Neuronal stem cell (in vitro differentiated cells): ENCODE results near the gene ARL1.
A peak's percentile ranks its signal among the peaks of the same experiment; 100 is the strongest.
"Not testable (repeated sequence)": the region's sequence is repeated elsewhere in the genome, so short reads cannot be mapped to it uniquely, and the experiment has no call there.

Experiments
- DNase-seq: peaks from one replicate; pipeline ENCODE4 v3.0.0-alpha.2; 2013; ENCODE audit warnings: low spot score
- H2AFZ ChIP-seq: one replicate; pipeline ENCODE4 v1.6.1; 2013; ENCODE audit warnings: mild to moderate bottlenecking, low read length, inconsistent platforms
- H2AK5ac ChIP-seq: 2 replicates; pipeline ENCODE4 v1.6.1; 2013; ENCODE audit warnings: low read depth, mild to moderate bottlenecking, inconsistent platforms, low read length, moderate library complexity, mixed read lengths
- H2BK120ac ChIP-seq: 2 replicates; pipeline ENCODE4 v1.6.1; 2013; ENCODE audit warnings: low read depth, mild to moderate bottlenecking, inconsistent platforms, low read length, moderate library complexity, mixed read lengths
- H2BK12ac ChIP-seq: one replicate; pipeline ENCODE4 v1.6.1; 2013; ENCODE audit warnings: low read length, inconsistent platforms
- H2BK15ac ChIP-seq: 2 replicates; pipeline ENCODE4 v1.6.1; 2013; ENCODE audit warnings: mild to moderate bottlenecking, low read length, inconsistent platforms, mixed read lengths
- H2BK5ac ChIP-seq: one replicate; pipeline ENCODE4 v1.6.1; 2013; ENCODE audit warnings: inconsistent platforms, mild to moderate bottlenecking, low read length, moderate library complexity
- H3K14ac ChIP-seq: one replicate; pipeline ENCODE4 v1.6.1; 2013; ENCODE audit warnings: low read length, inconsistent platforms
- H3K18ac ChIP-seq: 2 replicates; pipeline ENCODE4 v1.6.1; 2013; ENCODE audit warnings: low read length, inconsistent platforms
- H3K23ac ChIP-seq: 2 replicates; pipeline ENCODE4 v1.6.1; 2013; ENCODE audit warnings: low read depth, mild to moderate bottlenecking, mixed read lengths, low read length, inconsistent platforms; ENCODE audit not compliant: poor library complexity
- H3K27ac ChIP-seq: replicated peaks from 3 replicates; pipeline ENCODE4 v1.5.1; 2013; ENCODE audit warnings: low read length, inconsistent platforms
- H3K27me3 ChIP-seq, 3 experiments: 2 replicates each; pipeline ENCODE4 v1.6.1; 2013; ENCODE audit warnings: low read length in 3 of 3, mild to moderate bottlenecking in 2 of 3, inconsistent platforms in 1 of 3, low read depth in 1 of 3, mixed read lengths in 1 of 3, moderate library complexity in 1 of 3; ENCODE audit not compliant: control insufficient read depth in 3 of 3, insufficient read depth in 3 of 3
- H3K36me3 ChIP-seq, 2 donors: replicated peaks in 1 of 2; 2 replicates each; pipeline ENCODE4 v1.6.1; 2013; ENCODE audit warnings: low read length in 2 of 2; ENCODE audit not compliant: control insufficient read depth in 2 of 2, insufficient read depth in 2 of 2
- H3K4ac ChIP-seq: 2 replicates; pipeline ENCODE4 v1.6.1; 2013; ENCODE audit warnings: inconsistent platforms, mild to moderate bottlenecking, low read length, moderate library complexity
- H3K4me1 ChIP-seq, 2 donors: 1 replicate in 1 of 2; 2 replicates in 1 of 2; pipeline ENCODE4 v1.6.1; 2013; ENCODE audit warnings: low read length in 2 of 2, low read depth in 1 of 2; ENCODE audit not compliant: control insufficient read depth in 2 of 2, insufficient read depth in 1 of 2
- H3K4me2 ChIP-seq: one replicate; pipeline ENCODE4 v1.6.1; 2013; ENCODE audit warnings: mild to moderate bottlenecking, low read length, inconsistent platforms; ENCODE audit not compliant: insufficient read depth, poor library complexity, severe bottlenecking
- H3K4me3 ChIP-seq, 2 donors: 2 replicates each; pipeline ENCODE4 v1.5.1; 2013; ENCODE audit warnings: low read length in 2 of 2, mild to moderate bottlenecking in 2 of 2, inconsistent platforms in 1 of 2, moderate library complexity in 1 of 2
- H3K79me1 ChIP-seq: one replicate; pipeline ENCODE4 v1.6.1; 2013; ENCODE audit warnings: low read depth, mild to moderate bottlenecking, inconsistent platforms, low read length, moderate library complexity
- H3K9ac ChIP-seq: one replicate; pipeline ENCODE4 v1.6.1; 2013; ENCODE audit warnings: mild to moderate bottlenecking, low read depth, low read length, inconsistent platforms; ENCODE audit not compliant: poor library complexity
- H3K9me3 ChIP-seq, 2 donors: replicated peaks in 1 of 2; 2 replicates each; pipeline versions ENCODE3 to v1.6.1; 2013; ENCODE audit warnings: low read length in 2 of 2, mild to moderate bottlenecking in 2 of 2, inconsistent platforms in 1 of 2, low read depth in 1 of 2, mixed read lengths in 1 of 2, moderate library complexity in 1 of 2; ENCODE audit not compliant: control insufficient read depth in 2 of 2, insufficient read depth in 1 of 2
- H4K8ac ChIP-seq: one replicate; pipeline ENCODE4 v1.6.1; 2013; ENCODE audit warnings: low read depth, mild to moderate bottlenecking, inconsistent platforms, low read length, moderate library complexity
- H4K91ac ChIP-seq: one replicate; pipeline ENCODE4 v1.6.1; 2013; ENCODE audit warnings: low read length, low read depth, mild to moderate bottlenecking, inconsistent platforms; ENCODE audit not compliant: poor library complexity
- WGBS, 2 donors: extraction: QIAGEN DNeasy Blood & Tissue Kit; methylation state at CpG; one replicate each; pipeline ENCODE4 v1.1.7; 2013; ENCODE audit warnings: missing lambda C conversion rate in 2 of 2, mixed read lengths in 1 of 2; ENCODE audit not compliant: insufficient read length in 2 of 2, insufficient replicate concordance in 1 of 2; ENCODE audit errors: extremely low coverage in 2 of 2; 5-methylcytosine and 5-hydroxymethylcytosine counted together

The ARL1 gene

DNA sequence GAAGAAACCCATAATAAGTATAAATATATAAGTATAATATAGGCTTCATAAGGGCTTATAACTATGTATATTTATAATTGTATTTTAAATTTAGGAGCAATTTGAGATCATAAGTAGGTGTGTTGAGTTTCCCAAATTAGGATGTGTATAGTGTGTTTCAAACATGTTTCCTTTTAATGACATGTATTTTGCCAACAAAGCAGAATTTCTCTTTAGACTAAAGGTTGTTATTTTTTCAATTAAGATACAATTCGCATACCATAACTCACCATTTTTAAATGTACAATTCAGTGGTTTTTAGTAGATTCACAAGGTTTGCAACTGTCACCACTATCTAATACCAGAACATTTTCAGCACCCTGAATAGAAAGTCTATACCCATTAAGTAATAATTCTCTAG is 7.7 kb upstream of the ARL1 start:
- Histone ChIP-seq H3K18ac (no peak overlapping the region), H3K4me1 (no peaks in the 10 kb centered on the region), H2BK120ac (no peak overlapping the region), H2AFZ (no peak overlapping the region), H3K79me1 (no peaks in the 10 kb centered on the region), H3K9ac (no peak overlapping the region), H3K4me2 (no peak overlapping the region), H3K36me3 (no peaks in the 10 kb centered on the region), H2AK5ac (no peak overlapping the region), H3K4ac (no peak overlapping the region), H3K27me3 (no peaks in the 10 kb centered on the region), H2BK5ac (no peak overlapping the region), H3K9me3 (no peaks in the 10 kb centered on the region), H3K27ac (no peak overlapping the region), H4K91ac (no peak overlapping the region), H3K14ac (no peak overlapping the region), H2BK12ac (no peak overlapping the region), H4K8ac (no peak overlapping the region), H3K23ac (no peak overlapping the region), H2BK15ac (no peak overlapping the region), H3K4me3 (no peak overlapping the region)
- no CpG with 5 or more reads among the region's 1 CpG for WGBS, 2 donors
- DNase-seq = no peak

DNA sequence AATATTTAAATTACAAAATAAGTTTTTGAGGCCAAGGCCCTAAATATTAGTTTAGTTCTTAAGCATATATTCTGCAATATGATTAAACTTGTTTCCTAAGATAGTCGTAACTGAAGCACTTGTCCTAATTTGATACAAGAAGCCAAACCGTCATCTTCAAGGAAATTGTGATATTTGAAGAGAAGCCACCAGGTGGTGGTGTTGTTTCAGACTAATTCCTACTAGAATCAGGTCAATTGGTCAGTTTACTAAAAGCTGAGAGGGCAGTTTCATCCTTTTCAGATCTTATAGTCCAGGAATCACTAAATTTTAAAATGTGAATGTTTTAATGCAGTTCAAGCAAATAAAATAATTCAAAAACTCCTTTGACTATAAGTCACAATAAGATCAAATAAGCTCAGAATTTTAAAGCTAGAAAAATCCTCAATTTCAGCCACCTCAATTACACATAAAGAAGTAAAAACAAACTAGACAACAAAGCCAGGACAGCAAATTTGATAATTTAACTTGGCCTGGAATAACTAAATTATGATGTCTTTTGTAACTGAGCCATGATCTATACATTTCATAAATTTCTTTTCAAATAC is 7.1 kb upstream of the ARL1 start:
- Histone ChIP-seq H4K91ac (no peak overlapping the region), H3K18ac (no peak overlapping the region), H3K79me1 (no peaks in the 10 kb centered on the region), H2BK12ac (no peak overlapping the region), H4K8ac (no peak overlapping the region), H3K27me3 (no peaks in the 10 kb centered on the region), H3K9ac (no peak overlapping the region), H3K9me3 (no peaks in the 10 kb centered on the region), H3K27ac (no peak overlapping the region), H3K4me2 (no peak overlapping the region), H3K4me3 (no peak overlapping the region), H2AK5ac (no peak overlapping the region), H3K4ac (no peak overlapping the region), H3K4me1 (no peaks in the 10 kb centered on the region), H3K23ac (no peak overlapping the region), H3K14ac (no peak overlapping the region), H2BK5ac (no peak overlapping the region), H2BK15ac (no peak overlapping the region), H3K36me3 (no peaks in the 10 kb centered on the region), H2AFZ (no peak overlapping the region), H2BK120ac (no peak overlapping the region)
- peak; percentile 55 for DNase-seq
- whole genome bisulfite sequencing, 2 donors = no CpG with 5 or more reads among the region's 2 CpGs

DNA sequence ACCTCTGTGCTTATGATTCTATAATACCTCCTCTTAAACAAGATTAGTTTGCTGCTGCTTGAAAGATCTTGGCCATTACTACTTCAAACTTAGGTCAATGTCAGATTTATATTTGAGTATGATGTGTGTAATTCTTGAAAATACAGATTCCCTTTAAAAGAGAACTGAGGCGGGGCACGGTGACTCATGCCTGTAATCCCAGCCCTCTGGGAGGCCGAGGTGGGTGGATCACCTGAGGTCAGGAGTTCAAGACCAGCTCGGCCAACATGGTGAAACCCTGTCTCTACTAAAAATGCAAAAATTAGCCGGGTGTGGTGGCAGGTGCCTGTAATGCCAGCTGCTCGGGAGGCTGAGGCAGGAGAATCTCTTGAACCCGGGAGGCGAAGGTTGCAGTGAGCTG is 2.6 kb upstream of the ARL1 start:
- H2BK15ac ChIP-seq, H3K4me2 ChIP-seq, H3K36me3 ChIP-seq, H3K27ac ChIP-seq, H2BK5ac ChIP-seq, H2BK120ac ChIP-seq, H3K9ac ChIP-seq, H3K14ac ChIP-seq, H2BK12ac ChIP-seq, H3K27me3 ChIP-seq, H3K9me3 ChIP-seq, H2AFZ ChIP-seq, H3K23ac ChIP-seq, H2AK5ac ChIP-seq, DNase-seq, H3K18ac ChIP-seq, H3K4ac ChIP-seq, H3K4me1 ChIP-seq, H3K4me3 ChIP-seq, H4K91ac ChIP-seq, H4K8ac ChIP-seq, H3K79me1 ChIP-seq: not testable (repeated sequence)
- no CpG with 5 or more reads among the region's 8 CpGs for whole genome bisulfite sequencing, 2 donors

DNA sequence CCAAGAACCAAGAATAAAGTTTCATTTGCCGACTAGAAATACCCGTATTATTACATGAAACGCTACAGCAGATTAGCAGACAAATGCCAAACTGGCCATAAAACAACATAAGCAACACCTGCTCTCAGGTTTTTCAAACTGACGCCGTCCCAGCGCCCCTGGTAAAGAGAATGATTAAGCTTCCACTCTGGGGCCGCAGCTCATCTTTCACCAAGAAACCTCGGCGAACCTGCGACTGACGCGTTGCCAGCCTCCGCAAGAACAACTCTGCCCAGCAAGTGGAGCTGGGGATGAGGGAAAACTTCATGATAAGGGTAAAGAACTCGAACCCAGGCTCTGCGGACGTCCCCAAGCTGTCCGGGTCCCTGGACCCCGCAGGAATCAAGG is 530 bp downstream of the ARL1 start:
- peaks cover 3 to 6% of the 10 kb centered on the region in 2 donors for H3K4me1 ChIP-seq
- WGBS, 2 donors = no CpG with 5 or more reads among the region's 18 CpGs

More for the DNA sequence above, 530 bp downstream of the ARL1 start:
- peak overlapping the region; percentile 70 for H2AK5ac ChIP-seq
- no peak overlapping the region for H3K23ac ChIP-seq
- H3K14ac ChIP-seq = peak overlapping the region; percentile 71
- peak overlapping the region; percentile 75 for H2BK5ac ChIP-seq
- DNase-seq = no peak
- no peak overlapping the region for H4K8ac ChIP-seq
- H4K91ac ChIP-seq = no peak overlapping the region
- peaks cover 4% of the 10 kb centered on the region for H3K79me1 ChIP-seq
- peak overlapping the region; percentile 78 for H3K4me2 ChIP-seq
- peaks cover 0 to 18% of the 10 kb centered on the region in 2 donors for H3K36me3 ChIP-seq
- peak overlapping the region; percentile 79 to 91 for H3K4me3 ChIP-seq
- H3K9me3 ChIP-seq = no peaks in the 10 kb centered on the region
- H3K27ac ChIP-seq = no peak overlapping the region
- H2BK120ac ChIP-seq = no peak overlapping the region
- no peak overlapping the region for H2BK12ac ChIP-seq
- H2BK15ac ChIP-seq = peak overlapping the region; percentile 26
- H3K27me3 ChIP-seq = no peaks in the 10 kb centered on the region
- peak overlapping the region; percentile 94 for H2AFZ ChIP-seq
- H3K9ac ChIP-seq = peak overlapping the region; percentile 99
- no peak overlapping the region for H3K4ac ChIP-seq
- H3K18ac ChIP-seq = peak overlapping the region; percentile 97
